Pancreas (tissue), 10 donors: ENCODE results near the gene TIMM9. TPM values are rescaled to one million over a fixed set of nuclear protein-coding genes. Genes with fewer than 3 reads are reported as not detected.

Experiments used
- ATAC-seq, 4 donors: fragments of 200-7000 bp; cut with Tn5 transposase; one replicate each; pipeline versions ENCODE4 v1.8.0 to v1.9.1; 2020; ENCODE audit warnings: mild to moderate bottlenecking in 4 of 4, moderate library complexity in 4 of 4
- DNase-seq, 6 donors: peaks; one replicate each; pipeline ENCODE4 v3.0.0-alpha.2; 2020
- FAIRE-seq: peaks from 2 replicates; lab custom pipeline; 2012; peaks lifted over from hg19 to GRCh38; lab: Jason Lieb, UNC
- H3K27ac ChIP-seq, 4 donors: fragments of 200-600 bp; sonication (generic); 1 replicate in 3 of 4; 2 replicates in 1 of 4; pipeline versions ENCODE4 v1.5.0 to v1.8.0; 2020
- H3K27me3 ChIP-seq, 4 donors: fragments of 200-600 bp; one replicate each; pipeline ENCODE4 v1.8.0; 2021
- H3K36me3 ChIP-seq, 3 donors: fragments of 200-600 bp; sonication (generic) in 1 of 3; one replicate each; pipeline versions ENCODE4 v1.5.0 to v1.8.0; 2020 to 2021
- H3K4me1 ChIP-seq, 3 donors: fragments of 200-600 bp; one replicate each; pipeline ENCODE4 v1.8.0; 2021
- H3K4me3 ChIP-seq, 4 donors: fragments of 200-600 bp; sonication (generic) in 2 of 4; one replicate each; pipeline versions ENCODE4 v1.5.0 to v1.8.0; 2020 to 2021
- H3K9me3 ChIP-seq, 4 donors: fragments of 200-600 bp; one replicate each; pipeline ENCODE4 v1.8.0; 2021
- WGBS, 2 donors: extraction: QIAGEN DNeasy Blood & Tissue Kit; methylation state at CpG; one replicate each; pipeline ENCODE4 v1.1.7; 2013; 5-methylcytosine and 5-hydroxymethylcytosine counted together
- intact Hi-C, 3 donors: fragments of 100-400 bp; cut with DNase I; formaldehyde crosslinking; loops; one replicate each; pipeline versions ENCODE4 v1.11.1 to v1.14.2; 2022
- polyA plus RNA-seq, 2 donors: library from polyadenylated mRNA; stranded (reverse); fragments of 200-250 nt; gene quantifications; one replicate each; pipeline ENCODE4 v1.2.3, GENCODE V29; 2013
- total RNA-seq, 6 donors: library from RNA; stranded (reverse); fragmentation: NEBNext Ultra II Directional in 4 of 6; extraction: Animal tissue kit (Norgen Biotek cat#: 25700) in 4 of 6; gene quantifications; one replicate each; pipeline versions ENCODE4 v1.2.1 to v1.2.4, GENCODE V29; 2021 to 2023
- TF ChIP-seq, protein P1 (sequence below), 4 donors: fragments of 200-600 bp; sonication (generic) in 3 of 4; IDR thresholded peaks; one replicate each; pipeline versions ENCODE4 v1.5.0 to v1.8.0; 2021; ENCODE audit warnings: antibody characterized with exemption in 4 of 4
- donor health status: healthy with polysubstance abuse.
- donor health status: DM: no; HTN: no; CAD: no; lungs with moderate emphysema.
- donor health status: DM: no; HTN: no; CAD: no.
- donor health status: control.
- donor health status: control.
- donor health status: Bipolar disorder and iron deficiency.
- donor health status: DM: yes; HTN: yes; CAD: no.
- donor health status: DM: no; HTN: no; CAD: no.
- donor health status: DM: no; HTN: no; CAD: no.
- donor health status: DM: yes; HTN: yes; CAD: no.

The TIMM9 gene, protein sequence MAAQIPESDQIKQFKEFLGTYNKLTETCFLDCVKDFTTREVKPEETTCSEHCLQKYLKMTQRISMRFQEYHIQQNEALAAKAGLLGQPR
- total RNA-seq (10 to 100 TPM; 24.1 to 43.4 (median 32.2) TPM), polyA plus RNA-seq (10 to 100 TPM; 36.5 to 58.7 TPM)

DNA sequence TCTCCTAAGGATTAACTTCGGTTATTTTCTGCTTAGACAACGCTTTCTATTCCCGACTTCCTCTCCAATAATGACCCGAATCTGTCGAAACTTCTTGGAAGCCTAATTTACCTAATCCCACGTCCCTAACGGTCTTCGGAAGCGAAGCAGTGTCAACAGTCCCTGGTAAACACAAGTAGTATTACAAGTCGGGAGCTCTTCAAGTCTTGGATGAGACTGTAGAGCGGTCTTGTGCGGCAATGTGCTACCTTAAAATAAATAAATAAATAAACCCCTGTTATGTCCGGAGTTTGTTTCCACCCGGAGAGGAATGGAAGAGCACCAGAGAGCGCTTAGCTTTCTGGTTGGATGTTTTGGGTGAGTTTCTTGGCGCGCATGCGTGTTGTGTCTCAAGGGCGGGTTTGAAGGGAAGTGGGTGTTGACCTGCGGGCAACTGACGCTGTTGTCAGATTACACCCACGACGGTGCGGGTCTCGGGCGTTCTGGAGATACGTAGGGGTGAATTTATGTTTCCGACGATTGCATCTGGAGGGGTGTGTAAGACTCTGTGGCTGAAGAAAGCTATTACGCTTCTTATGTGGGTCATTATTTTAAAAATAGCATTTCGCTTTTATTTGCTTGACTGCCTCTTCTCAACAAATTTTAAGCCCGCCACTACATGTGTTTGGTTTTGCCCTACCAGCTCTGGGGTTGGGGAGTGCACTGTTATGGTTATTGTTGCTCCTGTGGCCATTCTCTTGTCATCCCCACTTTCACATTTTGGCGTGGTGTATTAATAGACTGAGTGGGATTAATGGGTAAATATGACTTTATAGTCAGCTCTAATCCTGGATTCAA is at the start of gene TIMM9, which contains the start of gene KIAA0586:
TIMM9 (minus strand) TSS at position 251 of the 837 bp plus-strand sequence. CDS start 15,586 bp downstream, outside the sequence.
KIAA0586 (plus strand) TSS at position 439 of the 837 bp plus-strand sequence. CDS start 546 bp downstream, outside the sequence.
- Histone ChIP-seq H3K27me3 (no peaks in the 10 kb centered on the region), H3K4me3 (peak within 1 kb of the TSS; percentile 75 to 94 (median 80)), H3K36me3 (peaks cover 0 to 3% (median 0%) of the 10 kb centered on the region in 3 donors), H3K4me1 (peaks cover 6 to 20% (median 13%) of the 10 kb centered on the region in 3 donors), H3K9me3 (no peaks in the 10 kb centered on the region), H3K27ac (peak within 1 kb of the TSS; percentile 67 to 92 (median 86))
- peak; percentile 60 for FAIRE-seq
- TF ChIP-seq, protein P1, sequence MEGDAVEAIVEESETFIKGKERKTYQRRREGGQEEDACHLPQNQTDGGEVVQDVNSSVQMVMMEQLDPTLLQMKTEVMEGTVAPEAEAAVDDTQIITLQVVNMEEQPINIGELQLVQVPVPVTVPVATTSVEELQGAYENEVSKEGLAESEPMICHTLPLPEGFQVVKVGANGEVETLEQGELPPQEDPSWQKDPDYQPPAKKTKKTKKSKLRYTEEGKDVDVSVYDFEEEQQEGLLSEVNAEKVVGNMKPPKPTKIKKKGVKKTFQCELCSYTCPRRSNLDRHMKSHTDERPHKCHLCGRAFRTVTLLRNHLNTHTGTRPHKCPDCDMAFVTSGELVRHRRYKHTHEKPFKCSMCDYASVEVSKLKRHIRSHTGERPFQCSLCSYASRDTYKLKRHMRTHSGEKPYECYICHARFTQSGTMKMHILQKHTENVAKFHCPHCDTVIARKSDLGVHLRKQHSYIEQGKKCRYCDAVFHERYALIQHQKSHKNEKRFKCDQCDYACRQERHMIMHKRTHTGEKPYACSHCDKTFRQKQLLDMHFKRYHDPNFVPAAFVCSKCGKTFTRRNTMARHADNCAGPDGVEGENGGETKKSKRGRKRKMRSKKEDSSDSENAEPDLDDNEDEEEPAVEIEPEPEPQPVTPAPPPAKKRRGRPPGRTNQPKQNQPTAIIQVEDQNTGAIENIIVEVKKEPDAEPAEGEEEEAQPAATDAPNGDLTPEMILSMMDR (IDR thresholded peaks at IDR 0.05): no peak
- peak; percentile 94 to 99 (median 96) for DNase-seq
- intact Hi-C loops: no loop called here
- 0% methylated on average over 33 of the region's 33 CpGs for WGBS, 2 donors
- peak; percentile 97 to 98 (median 98) for ATAC-seq

DNA sequence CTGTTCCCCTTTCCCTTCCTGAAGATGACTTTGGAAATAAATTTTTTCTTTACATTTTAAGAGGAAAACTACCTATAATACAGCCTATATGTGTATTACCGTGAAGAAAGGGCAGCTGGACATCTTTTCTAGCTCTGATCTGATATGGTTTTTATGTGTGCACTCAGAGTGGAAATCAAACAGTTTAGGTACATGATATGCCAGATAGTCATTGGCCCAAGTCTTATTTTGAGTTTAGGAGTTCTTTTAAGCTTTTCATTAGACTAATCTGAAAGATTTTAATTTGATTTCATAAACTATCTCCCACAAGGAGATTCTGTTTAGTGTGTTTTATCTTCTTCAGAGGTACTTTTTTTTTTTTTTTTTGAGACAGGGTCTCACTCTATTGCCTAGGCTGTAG is 49.0 kb upstream of the TIMM9 start:
- H3K27ac ChIP-seq: no peak overlapping the region
- no peak for ATAC-seq
- H3K4me3 ChIP-seq: no peak overlapping the region
- H3K36me3 ChIP-seq: no peaks in the 10 kb centered on the region
- no peak for DNase-seq
- H3K4me1 ChIP-seq: no peaks in the 10 kb centered on the region
- TF ChIP-seq, protein P1 (IDR thresholded peaks at IDR 0.05): no peak
- WGBS, 2 donors: 85 to 89% methylated on average over 1 of the region's 1 CpG
- intact Hi-C loops: no loop called here
- no peaks in the 10 kb centered on the region for H3K27me3 ChIP-seq
- H3K9me3 ChIP-seq: no peaks in the 10 kb centered on the region
- FAIRE-seq: no peak

DNA sequence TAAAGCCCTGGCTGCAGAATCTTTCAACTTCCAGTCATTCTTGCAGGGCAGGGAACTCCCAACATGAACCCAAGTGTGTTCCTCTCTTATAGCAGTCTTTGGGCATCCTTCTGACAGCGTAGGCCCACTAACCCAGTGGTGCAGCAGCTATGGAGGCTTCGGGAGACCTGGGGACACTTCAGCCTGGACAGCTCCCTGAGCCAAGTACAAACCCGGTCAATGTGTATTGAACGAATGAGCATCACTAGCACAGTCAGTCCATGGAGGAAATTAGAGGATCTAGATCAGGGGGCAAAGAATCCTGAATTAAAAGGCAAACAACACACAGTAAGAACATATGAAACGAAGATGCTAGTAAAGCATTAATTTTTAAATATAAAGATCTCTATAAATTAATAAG is 42.0 kb upstream of the TIMM9 start:
- intact Hi-C loops: no loop called here
- DNase-seq: no peak
- Histone ChIP-seq H3K4me3 (no peak overlapping the region), H3K27ac (no peak overlapping the region), H3K9me3 (no peaks in the 10 kb centered on the region), H3K27me3 (no peaks in the 10 kb centered on the region), H3K36me3 (peaks cover 3 to 8% (median 5%) of the 10 kb centered on the region in 3 donors), H3K4me1 (no peaks in the 10 kb centered on the region)
- TF ChIP-seq, protein P1 (IDR thresholded peaks at IDR 0.05): no peak
- 88 to 92% methylated on average over 5 of the region's 5 CpGs for WGBS, 2 donors
- no peak for ATAC-seq
- FAIRE-seq: no peak

GRCh38 chr14:58467575-58467974 is 40.2 kb upstream of the TIMM9 start:
- H3K27me3 ChIP-seq: no peaks in the 10 kb centered on the region
- H3K9me3 ChIP-seq: no peaks in the 10 kb centered on the region
- DNase-seq (no peak), ATAC-seq (no peak), FAIRE-seq (no peak)
- H3K4me3 ChIP-seq: no peak overlapping the region
- intact Hi-C loops: no loop called here
- H3K4me1 ChIP-seq: no peaks in the 10 kb centered on the region
- peaks cover 3 to 8% (median 5%) of the 10 kb centered on the region in 3 donors for H3K36me3 ChIP-seq
- 93 to 100% methylated on average over 2 of the region's 2 CpGs for WGBS, 2 donors
- TF ChIP-seq, protein P1 (IDR thresholded peaks at IDR 0.05): no peak
- H3K27ac ChIP-seq: no peak overlapping the region
